Left ventricle myocardium inferior (tissue), 1 donor: ENCODE measurements around the gene DUOXA2. TPM values are rescaled to one million over a fixed set of nuclear protein-coding genes. Genes with fewer than 3 reads are reported as not detected.

Source experiments
- DNase-seq: peaks from one replicate; pipeline ENCODE4 v3.0.0-alpha.2; 2020
- H3K27ac ChIP-seq: fragments of 200-600 bp; replicated peaks from 2 replicates; pipeline ENCODE4 v1.8.0; 2021
- H3K27me3 ChIP-seq: fragments of 200-600 bp; 2 replicates; pipeline ENCODE4 v1.8.0; 2021; ENCODE audit warnings: low read depth
- H3K36me3 ChIP-seq: fragments of 200-600 bp; 2 replicates; pipeline ENCODE4 v1.8.0; 2021
- H3K4me1 ChIP-seq: fragments of 200-600 bp; 2 replicates; pipeline ENCODE4 v1.8.0; 2021
- H3K4me3 ChIP-seq: fragments of 200-600 bp; 2 replicates; pipeline ENCODE4 v1.8.0; 2021; ENCODE audit warnings: mild to moderate bottlenecking, moderate library complexity
- H3K9me3 ChIP-seq: fragments of 200-600 bp; replicated peaks from 2 replicates; pipeline ENCODE4 v1.8.0; 2021
- intact Hi-C: fragments of 100-400 bp; cut with micrococcal nuclease; formaldehyde crosslinking; loops from one replicate; pipeline ENCODE4 v1.11.0; 2022
- total RNA-seq: library from RNA; stranded (reverse); fragmentation: NEBNext Ultra II Directional; extraction: Animal tissue kit (Norgen Biotek cat#: 25700); gene quantifications from one replicate; pipeline ENCODE4 v1.2.1, GENCODE V29; 2021
- TF ChIP-seq, protein P1 (sequence below): fragments of 200-600 bp; IDR thresholded peaks from 2 replicates; pipeline ENCODE4 v1.8.0; 2021; ENCODE audit warnings: antibody characterized with exemption, mild to moderate bottlenecking, borderline replicate concordance
- donor health status: DM: no; HTN: yes; CAD: no; lungs with severe emphysema.

The DUOXA2 gene
- total RNA-seq, 1 donor from 2014 or later, result not detected

DNA sequence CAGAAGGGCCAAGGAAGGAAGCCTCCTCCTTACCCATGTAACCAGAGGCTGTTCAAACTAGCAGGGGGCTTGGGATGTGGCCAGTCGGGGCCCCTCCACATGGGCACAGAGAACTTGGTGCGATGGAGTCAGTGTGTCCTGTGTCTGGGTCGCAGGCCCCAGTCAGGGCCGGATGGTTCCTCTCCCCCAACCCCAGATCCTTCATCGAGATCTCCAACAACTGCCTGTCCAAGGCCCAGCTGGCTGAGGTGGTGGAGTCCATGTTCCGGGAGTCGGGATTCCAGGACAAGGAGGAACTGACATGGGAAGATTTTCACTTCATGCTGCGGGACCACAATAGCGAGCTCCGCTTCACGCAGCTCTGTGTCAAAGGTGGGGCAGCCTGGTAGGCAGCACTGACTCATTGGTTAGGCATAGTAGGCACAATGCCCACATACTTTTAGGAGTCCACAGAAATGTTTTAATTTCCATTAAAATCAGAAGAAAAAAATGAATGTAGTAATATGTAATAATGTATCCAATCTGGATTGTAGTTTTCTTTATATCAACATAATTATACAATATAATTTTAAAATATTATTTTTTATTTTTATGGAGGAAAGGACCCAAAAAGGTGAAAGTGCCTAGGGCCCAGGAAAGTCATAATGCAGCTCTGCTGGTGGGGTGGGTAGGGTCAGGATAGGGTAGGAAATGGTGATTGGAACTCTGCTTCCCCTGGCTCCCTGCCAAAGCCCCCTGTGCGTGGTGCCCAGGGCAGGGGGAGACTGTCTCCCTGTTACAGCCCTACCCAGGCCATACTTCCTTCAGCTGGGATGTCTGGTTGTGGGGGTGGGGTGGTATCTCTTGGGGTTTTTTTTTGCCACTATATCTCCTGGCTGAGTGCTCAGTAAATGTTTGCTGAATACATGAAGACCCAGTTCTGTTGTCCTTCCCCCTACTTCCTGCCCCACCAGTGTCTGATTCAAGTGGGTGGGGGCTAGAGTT, 34.2 kb downstream of the DUOXA2 start:
- Histone ChIP-seq H3K9me3 (no peaks in the 10 kb centered on the region), H3K27ac (no peak overlapping the region), H3K4me1 (no peaks in the 10 kb centered on the region), H3K36me3 (peaks cover 10% of the 10 kb centered on the region), H3K4me3 (no peak overlapping the region), H3K27me3 (no peaks in the 10 kb centered on the region)
- intact Hi-C loops, result no loop called here
- DNase-seq, result no peak
- TF ChIP-seq, protein P1, sequence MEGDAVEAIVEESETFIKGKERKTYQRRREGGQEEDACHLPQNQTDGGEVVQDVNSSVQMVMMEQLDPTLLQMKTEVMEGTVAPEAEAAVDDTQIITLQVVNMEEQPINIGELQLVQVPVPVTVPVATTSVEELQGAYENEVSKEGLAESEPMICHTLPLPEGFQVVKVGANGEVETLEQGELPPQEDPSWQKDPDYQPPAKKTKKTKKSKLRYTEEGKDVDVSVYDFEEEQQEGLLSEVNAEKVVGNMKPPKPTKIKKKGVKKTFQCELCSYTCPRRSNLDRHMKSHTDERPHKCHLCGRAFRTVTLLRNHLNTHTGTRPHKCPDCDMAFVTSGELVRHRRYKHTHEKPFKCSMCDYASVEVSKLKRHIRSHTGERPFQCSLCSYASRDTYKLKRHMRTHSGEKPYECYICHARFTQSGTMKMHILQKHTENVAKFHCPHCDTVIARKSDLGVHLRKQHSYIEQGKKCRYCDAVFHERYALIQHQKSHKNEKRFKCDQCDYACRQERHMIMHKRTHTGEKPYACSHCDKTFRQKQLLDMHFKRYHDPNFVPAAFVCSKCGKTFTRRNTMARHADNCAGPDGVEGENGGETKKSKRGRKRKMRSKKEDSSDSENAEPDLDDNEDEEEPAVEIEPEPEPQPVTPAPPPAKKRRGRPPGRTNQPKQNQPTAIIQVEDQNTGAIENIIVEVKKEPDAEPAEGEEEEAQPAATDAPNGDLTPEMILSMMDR, result no peak

DNA sequence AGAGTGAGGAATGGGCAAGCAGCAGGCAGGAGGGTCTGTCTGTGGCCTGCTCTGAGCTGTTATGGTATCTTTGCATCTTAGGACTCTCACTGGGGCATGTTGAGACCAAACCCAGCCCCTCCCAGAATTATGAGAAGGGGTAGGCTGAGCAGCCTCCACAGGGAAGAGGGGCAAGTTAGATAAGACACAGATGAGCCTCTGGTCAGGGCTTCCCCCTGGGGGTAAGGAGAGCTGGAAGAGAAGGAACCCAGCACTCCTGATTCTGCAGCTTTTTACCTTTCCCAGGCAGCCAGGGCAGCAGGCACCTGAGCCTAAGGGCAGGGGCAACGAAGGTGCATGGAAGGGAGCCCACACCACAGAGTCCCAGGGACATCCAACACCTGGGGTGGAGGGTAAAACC, 34.9 kb downstream of the DUOXA2 start:
- Histone ChIP-seq H3K27me3 (no peaks in the 10 kb centered on the region), H3K9me3 (no peaks in the 10 kb centered on the region), H3K4me1 (no peaks in the 10 kb centered on the region), H3K27ac (no peak overlapping the region), H3K4me3 (no peak overlapping the region), H3K36me3 (peaks cover 10% of the 10 kb centered on the region)
- no peak for DNase-seq
- TF ChIP-seq, protein P1, result no peak
- intact Hi-C loops, result no loop called here

DNA sequence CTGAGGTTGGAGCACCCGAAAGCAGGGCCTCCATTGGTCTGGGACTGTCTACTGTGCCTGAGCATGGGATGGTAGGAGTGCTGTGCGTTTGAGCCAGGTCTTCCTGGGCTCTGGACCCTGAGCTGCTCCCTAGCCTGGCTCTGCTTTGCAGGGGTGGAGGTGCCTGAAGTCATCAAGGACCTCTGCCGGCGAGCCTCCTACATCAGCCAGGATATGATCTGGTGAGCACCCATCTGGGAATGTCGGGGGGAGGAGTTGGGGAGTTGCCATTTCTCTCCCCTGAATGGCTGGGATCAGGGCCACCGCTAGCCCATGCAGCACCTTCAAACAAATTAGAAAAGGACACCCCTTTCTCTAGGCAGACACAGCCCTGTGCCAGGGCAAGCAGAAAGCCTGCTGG, 36.4 kb downstream of the DUOXA2 start:
- TF ChIP-seq, protein P1, result no peak
- intact Hi-C loops, result loop anchor here (10.0 kb wide), 1 partner anchor 104 kb away; the partner anchor contains the start of gene SLC28A2
- no peak for DNase-seq

DNA sequence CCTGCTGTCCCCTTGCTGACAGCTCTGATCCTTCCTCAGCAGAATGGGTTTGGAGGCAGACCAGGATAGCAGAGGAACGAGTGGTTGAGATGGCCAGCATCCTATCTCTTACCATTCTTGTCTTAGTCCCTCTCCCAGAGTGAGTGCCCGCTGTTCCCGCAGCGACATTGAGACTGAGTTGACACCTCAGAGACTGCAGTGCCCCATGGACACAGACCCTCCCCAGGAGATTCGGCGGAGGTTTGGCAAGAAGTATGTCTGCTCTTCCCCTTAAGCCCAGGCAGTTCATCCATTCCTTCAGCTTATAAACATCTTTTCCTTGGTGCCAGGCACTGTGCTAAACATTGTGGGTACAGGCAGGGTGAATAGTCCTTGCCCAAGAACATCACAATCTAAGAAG, 36.9 kb downstream of the DUOXA2 start:
- H3K9me3 ChIP-seq, result no peaks in the 10 kb centered on the region
- H3K27me3 ChIP-seq, result no peaks in the 10 kb centered on the region
- no peak overlapping the region for H3K4me3 ChIP-seq
- TF ChIP-seq, protein P1, result no peak
- H3K4me1 ChIP-seq, result no peaks in the 10 kb centered on the region
- no peak for DNase-seq
- intact Hi-C loops, result loop anchor here (10.0 kb wide), 1 partner anchor 104 kb away; the partner anchor contains the start of gene SLC28A2
- H3K27ac ChIP-seq, result no peak overlapping the region
- peaks cover 10% of the 10 kb centered on the region for H3K36me3 ChIP-seq

More for the DNA sequence above, 36.4 kb downstream of the DUOXA2 start:
- H3K36me3 ChIP-seq, result peaks cover 10% of the 10 kb centered on the region
- no peak overlapping the region for H3K27ac ChIP-seq
- H3K9me3 ChIP-seq, result no peaks in the 10 kb centered on the region
- no peaks in the 10 kb centered on the region for H3K4me1 ChIP-seq
- H3K4me3 ChIP-seq, result no peak overlapping the region
- H3K27me3 ChIP-seq, result no peaks in the 10 kb centered on the region

DNA sequence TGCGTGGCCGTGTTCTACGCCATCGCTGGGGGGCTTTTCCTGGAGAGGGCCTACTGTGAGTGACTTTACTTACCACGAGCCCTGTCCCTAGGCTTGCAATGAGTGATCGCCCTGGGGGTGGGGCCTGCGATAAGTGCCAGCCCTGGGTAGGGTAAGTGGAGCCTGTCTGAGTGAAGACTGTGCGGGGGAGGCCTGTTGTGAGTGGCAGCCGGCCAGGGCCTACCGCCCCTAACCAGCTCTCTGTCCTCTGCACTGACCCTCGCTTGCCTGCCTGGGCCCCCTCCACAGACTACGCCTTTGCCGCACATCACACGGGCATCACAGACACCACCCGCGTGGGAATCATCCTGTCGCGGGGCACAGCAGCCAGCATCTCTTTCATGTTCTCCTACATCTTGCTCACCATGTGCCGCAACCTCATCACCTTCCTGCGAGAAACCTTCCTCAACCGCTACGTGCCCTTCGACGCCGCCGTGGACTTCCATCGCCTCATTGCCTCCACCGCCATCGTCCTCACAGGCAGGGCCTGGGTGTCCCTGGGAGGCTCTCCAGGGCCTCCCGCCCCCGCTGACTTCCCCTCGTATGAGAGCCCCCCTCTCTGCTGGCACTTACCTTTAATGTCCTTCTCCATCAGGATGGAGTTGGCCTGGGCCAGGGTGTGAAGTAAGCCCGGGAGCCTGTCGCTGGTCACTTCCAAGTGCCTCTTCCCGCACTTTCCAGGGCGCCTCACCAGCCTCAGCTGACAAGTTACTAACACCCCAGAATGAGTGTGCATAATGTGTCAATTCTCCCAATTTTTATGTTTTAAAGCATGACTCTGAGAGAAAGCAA, 38.1 kb downstream of the DUOXA2 start:
- intact Hi-C loops, result loop anchor here (10.0 kb wide), 1 partner anchor 103 kb away; the partner anchor contains the start of gene SLC28A2
- peaks cover 10% of the 10 kb centered on the region for H3K36me3 ChIP-seq
- H3K4me3 ChIP-seq, result no peak overlapping the region
- H3K9me3 ChIP-seq, result no peaks in the 10 kb centered on the region
- H3K27ac ChIP-seq, result no peak overlapping the region
- TF ChIP-seq, protein P1, result no peak
- H3K27me3 ChIP-seq, result no peaks in the 10 kb centered on the region
- H3K4me1 ChIP-seq, result no peaks in the 10 kb centered on the region
- DNase-seq, result no peak
